GOT3 (cell line): ENCODE results near the gene LRRTM4.
"Not testable (repeated sequence)": the region's sequence is repeated elsewhere in the genome, so short reads cannot be mapped to it uniquely, and the experiment has no call there.

ENCODE experiments used
- DNase-seq: peaks from one replicate; lab custom pipeline; 2025; ENCODE audit warnings: mixed read lengths; lab: John Stamatoyannopoulos, UW

The LRRTM4 gene

GRCh38 chr2:76745605-76746004, 776.6 kb downstream of the LRRTM4 start:
- no peak for DNase-seq

DNA sequence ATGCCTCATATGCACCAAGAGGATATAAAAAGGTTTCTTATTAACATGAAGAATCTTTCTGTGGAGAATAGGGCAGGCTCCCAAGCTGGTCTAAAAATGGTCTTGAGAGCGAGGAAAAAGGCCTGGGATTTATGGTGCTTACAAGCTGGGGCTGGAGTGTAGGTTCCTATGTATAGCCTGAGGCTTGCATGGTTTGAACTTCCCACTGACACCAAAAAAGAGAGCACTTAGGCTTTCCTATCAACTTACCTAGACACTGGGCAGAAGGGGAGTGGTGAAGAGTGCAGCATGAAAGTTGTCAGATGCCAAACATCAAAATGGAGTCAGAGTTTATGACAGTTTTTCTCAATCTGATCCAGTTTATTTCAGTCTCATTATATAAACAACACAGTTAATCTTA, 784.6 kb downstream of the LRRTM4 start:
- no peak for DNase-seq

DNA sequence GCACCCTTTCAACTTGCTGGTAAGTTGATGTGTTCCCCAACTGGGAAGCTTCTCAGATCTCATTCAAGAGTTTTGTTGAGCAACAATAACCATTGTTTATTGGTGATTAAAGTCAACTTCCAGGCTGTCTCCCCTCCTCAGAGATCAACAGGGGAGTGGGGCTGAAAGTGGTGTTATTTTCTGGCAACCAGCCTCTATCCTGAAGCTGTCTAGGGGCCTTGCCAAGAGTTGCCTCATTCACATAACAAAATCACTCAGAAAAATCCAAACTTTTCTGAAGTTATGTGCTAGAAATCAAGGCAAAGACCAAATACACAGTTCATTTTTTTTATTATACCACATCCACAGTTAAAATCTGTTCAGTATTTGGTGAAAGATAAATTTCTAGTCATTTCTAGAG, 788.4 kb downstream of the LRRTM4 start:
- no peak for DNase-seq

DNA sequence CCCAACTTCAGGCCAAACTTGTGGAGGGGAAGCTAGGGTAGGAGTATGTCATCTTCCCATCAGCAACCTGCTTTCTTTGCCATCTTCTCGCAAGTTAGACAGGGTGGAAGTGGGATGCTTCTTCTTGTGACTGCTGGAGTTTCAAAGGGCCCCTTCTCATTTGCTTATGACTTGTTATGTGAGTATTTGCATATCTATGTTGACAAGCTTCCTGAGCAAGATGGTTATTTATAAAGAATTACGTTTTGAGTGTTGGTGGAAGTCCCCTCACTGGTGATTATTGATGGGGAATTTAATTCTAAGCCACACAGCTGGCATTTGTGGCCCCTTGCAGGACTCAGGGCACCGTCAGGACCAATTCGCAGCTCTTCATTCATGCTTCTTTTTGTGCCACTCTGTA, 791.0 kb downstream of the LRRTM4 start:
- DNase-seq, result no peak

- DNase-seq, result no peak
These were observed 792.2 kb downstream of the LRRTM4 start for GRCh38 chr2:76730021-76730420.

- no peak for DNase-seq
These were observed 801.0 kb downstream of the LRRTM4 start for GRCh38 chr2:76721226-76721625.

- DNase-seq, result no peak
These were observed 808.9 kb downstream of the LRRTM4 start for GRCh38 chr2:76713312-76713711.

GRCh38 chr2:76711490-76711889, 810.7 kb downstream of the LRRTM4 start:
- DNase-seq, result no peak

- no peak for DNase-seq
These were observed 821.3 kb downstream of the LRRTM4 start for GRCh38 chr2:76700894-76701293.

GRCh38 chr2:76697998-76698713, 824.0 kb downstream of the LRRTM4 start:
- DNase-seq, result not testable (repeated sequence)
